ENCODE data around the gene FZD8.
"Not testable (repeated sequence)": the region's sequence is repeated elsewhere in the genome, so short reads cannot be mapped to it uniquely, and the experiment has no call there.

Gene FZD8, protein sequence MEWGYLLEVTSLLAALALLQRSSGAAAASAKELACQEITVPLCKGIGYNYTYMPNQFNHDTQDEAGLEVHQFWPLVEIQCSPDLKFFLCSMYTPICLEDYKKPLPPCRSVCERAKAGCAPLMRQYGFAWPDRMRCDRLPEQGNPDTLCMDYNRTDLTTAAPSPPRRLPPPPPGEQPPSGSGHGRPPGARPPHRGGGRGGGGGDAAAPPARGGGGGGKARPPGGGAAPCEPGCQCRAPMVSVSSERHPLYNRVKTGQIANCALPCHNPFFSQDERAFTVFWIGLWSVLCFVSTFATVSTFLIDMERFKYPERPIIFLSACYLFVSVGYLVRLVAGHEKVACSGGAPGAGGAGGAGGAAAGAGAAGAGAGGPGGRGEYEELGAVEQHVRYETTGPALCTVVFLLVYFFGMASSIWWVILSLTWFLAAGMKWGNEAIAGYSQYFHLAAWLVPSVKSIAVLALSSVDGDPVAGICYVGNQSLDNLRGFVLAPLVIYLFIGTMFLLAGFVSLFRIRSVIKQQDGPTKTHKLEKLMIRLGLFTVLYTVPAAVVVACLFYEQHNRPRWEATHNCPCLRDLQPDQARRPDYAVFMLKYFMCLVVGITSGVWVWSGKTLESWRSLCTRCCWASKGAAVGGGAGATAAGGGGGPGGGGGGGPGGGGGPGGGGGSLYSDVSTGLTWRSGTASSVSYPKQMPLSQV

DNA sequence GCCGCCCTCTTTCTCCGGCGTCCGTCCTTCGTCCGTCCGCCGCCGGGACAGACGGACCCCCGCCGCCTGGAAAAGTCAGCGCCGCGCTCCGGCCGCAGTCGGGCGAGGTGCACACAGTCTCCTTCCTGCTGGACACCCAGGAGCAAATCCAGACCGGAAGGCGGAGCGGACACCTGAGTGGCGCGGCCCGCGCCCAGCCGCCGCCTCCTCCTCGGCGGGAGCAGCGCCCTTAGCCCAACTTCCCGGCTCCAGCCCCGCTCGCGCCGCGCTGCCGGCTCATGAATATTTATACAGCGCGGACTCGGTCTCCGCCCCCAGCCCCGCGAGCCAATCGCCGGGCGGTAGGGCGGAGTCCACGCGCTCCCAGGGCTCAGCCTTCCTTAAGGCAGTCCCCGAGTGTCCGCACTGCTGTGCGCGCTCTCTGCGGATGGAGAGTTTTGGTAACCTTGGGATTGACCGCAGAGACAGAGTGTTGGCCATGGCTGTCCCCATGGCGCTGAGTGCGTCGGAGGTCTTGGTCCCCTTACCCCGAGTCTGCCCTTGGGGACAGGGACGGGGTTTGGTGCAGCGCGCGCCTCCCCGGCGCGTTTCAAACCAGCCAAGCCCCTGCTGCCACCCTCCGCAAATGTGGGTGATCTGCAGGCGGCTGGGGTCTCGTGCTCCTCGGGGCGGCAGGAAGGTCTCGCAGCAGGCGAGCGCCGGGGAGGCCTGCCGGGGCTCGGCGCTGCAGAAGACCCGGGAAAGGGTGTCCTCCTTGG is at the start of gene FZD8:
FZD8 (minus strand) TSS at position 262 of the 758 bp plus-strand sequence. CDS start 867 bp downstream, outside the sequence.
- peak; percentile 89 for DNase-seq (ENCODE audit: low read depth)

DNA sequence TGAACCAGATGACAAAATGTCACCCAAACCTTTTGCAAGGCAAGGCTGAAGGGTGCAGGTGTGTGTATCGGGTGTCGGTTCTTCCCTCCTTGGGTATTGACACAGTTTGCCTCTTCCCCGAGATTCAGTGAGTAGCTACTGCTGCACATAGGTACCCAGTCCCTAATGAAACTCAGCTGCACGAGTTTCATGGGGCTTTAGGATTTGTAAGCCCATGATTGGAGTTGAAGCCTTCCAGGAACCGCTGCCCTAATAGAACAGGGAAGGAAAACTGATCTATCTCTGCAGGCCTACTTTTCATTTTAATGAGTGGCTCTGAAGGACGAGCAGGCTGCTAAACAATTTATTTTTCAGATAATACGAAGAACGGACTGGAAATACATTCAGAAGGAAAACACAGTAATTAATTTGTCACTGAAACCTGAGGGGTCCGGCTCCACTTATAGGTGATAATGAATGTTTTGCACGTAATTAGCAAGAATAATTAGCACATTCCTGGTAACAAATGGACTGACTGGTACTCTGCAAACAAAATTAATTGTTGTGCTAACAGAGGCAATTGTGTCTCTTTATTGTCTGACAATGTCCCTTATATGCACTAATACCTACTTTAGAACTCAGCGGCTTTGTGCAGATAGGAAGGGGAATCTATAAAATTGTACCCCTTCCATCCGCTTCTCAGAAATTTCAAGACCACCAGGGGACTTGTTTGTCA is 49.6 kb upstream of the FZD8 start:
- DNase-seq (ENCODE audit: low read depth) = no peak

DNA sequence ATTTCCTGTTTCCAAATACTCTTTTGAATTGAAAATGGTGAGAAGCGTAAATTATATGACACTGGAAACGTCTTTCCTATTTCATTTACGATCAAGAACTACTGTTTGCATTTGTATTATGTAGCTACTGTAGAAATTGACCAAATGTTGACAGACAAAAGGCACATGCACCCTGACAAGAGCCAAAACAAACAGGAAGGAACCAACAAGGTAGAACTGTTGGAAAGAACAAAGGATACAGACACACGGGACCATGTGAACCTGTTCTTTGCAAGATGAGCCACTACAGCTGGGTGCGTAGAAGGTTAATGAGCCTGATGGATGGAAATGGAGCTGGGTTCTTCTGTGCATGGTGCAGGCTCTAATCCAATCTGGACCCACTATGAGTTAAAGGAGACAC is 48.4 kb upstream of the FZD8 start:
- DNase-seq (ENCODE audit: low read depth) = no peak

DNA sequence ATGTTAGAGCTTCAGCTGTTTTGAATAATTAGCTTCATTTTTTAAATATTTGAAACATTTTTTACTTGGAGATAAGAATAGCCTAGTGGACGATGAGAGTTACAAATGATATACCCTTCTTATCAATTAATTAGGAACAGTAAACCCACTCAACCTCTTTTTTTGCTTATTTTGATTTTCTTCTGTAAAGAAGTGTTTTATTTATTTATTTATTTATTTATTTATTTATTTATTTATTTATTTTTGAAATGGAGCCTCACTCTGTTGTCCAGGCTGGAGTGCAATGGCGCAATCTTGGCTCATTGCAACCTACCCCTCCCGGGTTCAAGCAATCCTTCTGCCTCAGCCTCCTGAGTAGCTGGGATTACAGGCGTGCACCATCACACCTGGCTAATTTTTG is 43.8 kb upstream of the FZD8 start:
- not testable (repeated sequence) for DNase-seq (ENCODE audit: low read depth)

DNA sequence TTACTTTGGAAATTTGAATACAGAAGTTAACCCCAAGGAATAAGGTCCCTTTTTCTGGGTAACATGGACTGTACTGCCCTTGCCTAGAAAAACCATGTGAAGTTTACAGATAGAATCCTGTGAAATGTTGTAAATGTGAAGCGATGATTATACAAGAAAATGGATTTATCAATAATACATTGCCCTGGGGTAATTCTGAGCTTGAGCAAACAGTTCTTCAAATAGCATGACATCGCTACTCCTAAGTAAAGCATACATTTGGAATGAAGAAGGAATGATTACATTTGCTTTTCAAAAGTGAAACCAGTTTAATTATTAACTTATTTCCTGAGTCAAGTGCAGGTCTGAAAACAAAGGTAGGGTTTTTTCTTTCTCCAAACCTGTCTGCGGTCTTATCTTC is 43.3 kb upstream of the FZD8 start:
- no peak for DNase-seq (ENCODE audit: low read depth)

DNA sequence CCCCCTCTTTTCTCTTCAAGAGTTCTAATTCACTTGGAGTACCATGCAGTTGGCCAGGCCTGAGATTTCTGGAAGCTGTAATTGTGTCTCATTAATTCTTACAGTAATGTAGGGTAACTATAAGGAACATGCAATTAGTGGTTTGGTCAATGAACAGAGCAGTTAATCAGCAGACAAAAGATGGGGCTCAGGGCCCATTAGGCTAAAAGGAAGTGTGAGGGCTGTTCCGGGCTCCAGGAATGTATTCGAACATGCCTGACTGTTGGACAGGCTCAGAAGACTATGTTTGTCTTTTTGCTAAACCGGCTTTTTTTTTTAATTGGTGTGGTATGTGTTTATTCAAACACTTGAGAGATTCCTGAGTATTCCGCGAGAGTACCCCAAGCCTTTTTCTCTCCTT is 42.5 kb upstream of the FZD8 start:
- no peak for DNase-seq (ENCODE audit: low read depth)

DNA sequence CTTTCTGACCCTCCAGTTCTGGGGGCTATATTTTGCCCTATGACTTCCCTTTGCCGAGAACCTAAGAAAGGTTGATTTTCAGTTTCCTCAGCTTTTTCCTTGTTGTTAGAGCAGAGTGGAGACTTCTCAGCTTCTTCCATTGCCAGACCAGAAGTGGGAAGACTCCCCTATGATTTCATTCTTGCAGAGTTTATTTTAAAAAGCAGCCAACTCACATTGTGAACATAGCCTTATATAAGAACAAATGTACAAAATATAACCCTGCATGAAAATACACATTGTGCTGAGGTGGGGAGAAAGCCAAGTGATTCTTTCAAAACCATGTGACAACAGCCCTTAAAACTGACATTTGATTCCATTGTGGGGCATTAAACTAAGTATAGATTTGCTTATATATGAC is 33.8 kb upstream of the FZD8 start:
- no peak for DNase-seq (ENCODE audit: low read depth)

DNA sequence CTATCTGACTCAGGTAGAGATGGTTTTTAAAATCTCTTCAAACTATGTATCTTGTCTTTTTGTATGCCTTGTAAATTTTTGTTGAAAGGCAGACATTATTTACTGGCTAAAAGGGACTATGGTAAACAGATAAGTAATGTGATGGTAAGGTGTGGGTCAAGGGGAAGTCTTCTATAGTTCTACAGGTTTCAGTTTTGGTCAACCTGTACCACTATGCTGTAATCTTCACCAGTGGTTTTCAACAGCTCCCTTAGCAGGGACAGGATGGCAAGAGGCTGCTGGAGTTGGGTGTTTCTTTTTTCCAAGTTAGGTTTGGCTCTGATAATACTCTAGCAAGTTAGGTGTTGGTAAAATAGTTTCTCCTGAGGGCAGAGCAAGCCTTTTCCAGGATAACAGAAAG is 32.7 kb upstream of the FZD8 start:
- DNase-seq (ENCODE audit: low read depth) = no peak

DNA sequence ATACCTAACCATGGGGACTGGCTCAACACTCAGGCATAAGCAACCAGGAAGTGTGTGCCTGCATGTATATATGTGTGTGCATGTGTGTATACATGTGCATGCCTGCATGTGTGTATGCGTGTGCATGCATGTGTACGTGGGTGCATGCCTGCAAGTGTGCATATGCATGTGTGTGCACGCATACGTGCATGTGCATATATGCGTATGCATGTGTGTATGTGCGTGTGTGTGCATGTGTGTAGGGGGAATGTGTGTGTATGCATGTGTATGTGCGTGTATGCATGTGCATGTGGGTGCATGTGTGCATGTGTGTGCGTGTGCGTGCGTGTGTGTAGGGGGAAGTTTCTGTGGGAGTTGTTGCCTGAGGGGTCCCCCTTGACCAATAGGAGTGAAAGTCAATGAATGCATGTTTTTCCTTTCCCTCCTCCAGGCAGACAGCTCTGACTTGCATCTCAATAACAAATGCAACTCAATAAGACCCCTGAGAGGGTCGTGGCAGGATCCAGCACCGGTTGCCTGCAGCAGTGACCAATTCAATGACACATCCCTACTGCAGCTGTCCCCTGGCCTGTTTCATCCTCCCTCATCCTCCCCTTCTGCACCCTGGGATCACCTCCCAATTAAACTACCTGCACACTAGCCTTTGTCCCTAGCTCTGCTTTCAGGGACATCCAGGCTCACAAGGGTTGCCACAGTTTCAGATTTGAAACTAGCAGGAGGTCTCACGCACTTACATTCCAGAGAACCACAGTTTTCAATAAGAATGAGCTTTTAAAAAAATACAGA is 27.0 kb upstream of the FZD8 start:
- no peak for DNase-seq (ENCODE audit: low read depth)

DNA sequence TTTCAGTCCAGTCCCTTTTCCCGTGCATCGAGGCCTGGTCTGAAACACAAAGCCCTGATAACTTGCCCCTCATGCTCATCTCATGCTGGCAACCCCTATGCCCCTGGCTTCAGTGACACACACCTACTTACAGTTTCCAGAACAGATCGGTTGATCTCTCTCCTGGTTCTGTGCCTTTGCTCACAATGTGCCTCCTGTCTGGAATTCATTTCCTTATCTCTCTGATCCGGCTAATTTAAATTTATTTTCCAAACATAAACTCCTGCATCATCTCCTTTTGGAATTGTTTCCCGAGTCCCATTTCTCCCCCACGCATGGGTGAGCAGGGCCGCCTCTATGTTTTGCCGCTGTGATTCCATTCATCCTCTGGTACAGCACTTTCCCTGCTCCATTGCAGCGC is 25.9 kb upstream of the FZD8 start:
- DNase-seq (ENCODE audit: low read depth) = no peak

DNA sequence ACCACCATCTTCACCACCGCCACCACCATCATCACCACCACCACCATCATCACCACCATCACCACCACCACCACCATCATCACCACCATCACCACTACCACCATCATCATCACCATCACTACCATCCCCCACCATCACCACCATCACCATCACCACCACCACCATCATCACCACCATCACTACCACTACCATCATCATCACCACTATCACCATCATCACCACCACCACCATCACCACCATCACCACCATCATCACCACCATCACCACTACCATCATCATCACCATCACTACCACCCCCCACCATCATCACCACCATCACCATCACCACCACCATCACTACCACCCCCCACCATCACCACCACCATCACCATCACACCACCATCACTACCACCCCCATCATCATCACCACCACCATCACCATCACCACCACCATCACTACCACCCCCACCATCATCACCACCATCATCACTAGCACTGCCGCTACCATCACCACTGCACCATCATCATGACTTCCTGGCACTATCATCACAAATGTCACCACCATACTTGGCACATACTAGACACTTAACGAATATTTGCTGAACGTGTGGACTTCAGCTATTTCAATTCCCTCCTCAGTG is 25.3 kb upstream of the FZD8 start:
- DNase-seq (ENCODE audit: low read depth) = no peak

DNA sequence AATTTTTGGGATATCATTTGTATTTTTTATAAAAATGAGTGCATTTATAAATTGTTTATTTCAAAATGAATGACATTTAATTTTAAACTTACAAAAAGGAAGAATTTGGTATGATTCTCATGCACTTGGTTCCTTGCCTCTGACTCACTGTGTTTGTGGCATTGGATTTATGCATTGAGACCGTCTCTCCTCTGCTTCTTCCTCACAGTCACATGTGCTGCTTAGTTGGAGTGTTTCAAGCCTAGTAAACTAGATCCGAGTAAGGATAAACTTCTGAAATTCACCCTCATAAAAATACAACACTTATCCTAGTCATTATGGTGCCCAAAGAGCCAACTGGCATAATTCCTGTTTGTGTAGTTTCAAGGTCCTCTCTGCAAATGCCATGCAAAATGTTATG is 19.1 kb upstream of the FZD8 start:
- peak; percentile 32 for DNase-seq (ENCODE audit: low read depth)

DNA sequence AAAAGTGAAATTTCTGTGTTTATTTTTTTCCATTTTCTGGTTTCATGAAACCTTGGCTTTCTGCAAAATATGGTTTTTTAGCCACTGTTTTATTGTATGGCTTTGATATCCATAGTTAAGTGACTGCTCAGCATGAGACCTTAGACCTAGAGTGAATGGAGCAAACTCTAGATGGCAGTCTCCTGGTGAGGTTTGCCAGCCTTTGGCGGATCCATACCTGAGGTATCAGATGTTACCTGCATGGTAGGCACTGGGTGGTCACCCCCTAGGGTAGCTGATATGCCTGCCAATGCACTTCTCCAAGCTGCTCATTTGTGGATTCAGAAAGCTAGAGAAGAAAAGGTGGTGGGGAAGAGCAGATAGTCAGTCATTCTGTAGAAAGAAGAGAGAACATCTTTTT is 17.4 kb upstream of the FZD8 start:
- DNase-seq (ENCODE audit: low read depth) = no peak

DNA sequence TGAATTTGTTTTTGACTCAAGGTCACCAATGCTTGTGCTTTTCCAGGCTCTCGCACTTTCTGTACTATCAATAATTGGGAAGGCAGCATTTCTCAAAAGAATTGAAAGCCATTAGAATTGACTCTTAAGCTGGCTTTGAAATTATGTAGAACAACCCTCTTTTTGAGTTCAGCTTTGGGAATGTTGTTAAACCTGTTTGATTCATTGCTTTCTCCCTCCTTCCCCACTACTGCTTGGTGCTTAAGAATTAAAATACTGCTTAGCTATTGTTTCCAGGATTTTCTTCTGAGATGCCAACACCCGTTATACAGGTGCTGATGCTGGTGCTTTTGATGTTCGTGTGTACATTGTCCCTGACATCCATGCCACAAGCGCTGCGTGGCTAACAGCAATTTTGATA is 15.5 kb upstream of the FZD8 start:
- DNase-seq (ENCODE audit: low read depth) = no peak

DNA sequence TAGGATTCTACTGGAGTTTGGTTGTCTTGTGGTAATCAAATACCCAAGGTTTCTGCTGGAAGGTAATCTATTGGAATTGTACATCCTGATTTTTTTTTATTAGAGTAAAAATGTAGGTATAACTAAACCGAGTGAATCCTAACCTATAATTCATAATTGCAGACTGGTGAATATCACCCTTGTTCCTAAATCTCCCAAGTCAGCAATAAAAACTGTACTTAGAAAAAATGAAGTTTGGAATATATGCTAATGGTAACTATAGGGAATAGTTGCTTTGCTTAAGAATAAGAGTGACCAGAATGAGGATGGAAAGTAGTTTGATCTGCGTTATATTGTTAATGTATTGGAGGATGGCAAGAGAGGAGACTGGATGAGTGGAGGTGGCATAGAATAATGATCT is 10.7 kb upstream of the FZD8 start:
- no peak for DNase-seq (ENCODE audit: low read depth)

DNA sequence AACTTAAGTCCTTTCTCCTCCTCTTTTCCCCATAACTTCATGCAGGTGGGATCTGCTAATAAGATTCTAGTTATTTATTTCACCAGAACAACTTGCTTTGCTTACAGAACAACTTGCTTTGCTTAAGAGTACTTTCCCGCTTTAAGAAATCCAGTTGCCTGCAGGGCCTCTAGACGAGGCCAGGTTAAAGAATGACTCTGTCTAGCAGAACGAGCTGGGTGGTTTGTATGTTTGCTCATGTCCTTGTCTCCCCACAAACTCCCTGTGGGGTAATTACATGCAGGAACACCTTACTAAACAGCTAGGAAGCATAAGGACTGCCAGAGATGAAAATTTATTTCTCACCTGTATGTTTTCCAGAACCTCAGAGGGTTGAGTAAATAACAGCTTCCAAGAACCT is 8.8 kb upstream of the FZD8 start:
- DNase-seq (ENCODE audit: low read depth) = no peak

DNA sequence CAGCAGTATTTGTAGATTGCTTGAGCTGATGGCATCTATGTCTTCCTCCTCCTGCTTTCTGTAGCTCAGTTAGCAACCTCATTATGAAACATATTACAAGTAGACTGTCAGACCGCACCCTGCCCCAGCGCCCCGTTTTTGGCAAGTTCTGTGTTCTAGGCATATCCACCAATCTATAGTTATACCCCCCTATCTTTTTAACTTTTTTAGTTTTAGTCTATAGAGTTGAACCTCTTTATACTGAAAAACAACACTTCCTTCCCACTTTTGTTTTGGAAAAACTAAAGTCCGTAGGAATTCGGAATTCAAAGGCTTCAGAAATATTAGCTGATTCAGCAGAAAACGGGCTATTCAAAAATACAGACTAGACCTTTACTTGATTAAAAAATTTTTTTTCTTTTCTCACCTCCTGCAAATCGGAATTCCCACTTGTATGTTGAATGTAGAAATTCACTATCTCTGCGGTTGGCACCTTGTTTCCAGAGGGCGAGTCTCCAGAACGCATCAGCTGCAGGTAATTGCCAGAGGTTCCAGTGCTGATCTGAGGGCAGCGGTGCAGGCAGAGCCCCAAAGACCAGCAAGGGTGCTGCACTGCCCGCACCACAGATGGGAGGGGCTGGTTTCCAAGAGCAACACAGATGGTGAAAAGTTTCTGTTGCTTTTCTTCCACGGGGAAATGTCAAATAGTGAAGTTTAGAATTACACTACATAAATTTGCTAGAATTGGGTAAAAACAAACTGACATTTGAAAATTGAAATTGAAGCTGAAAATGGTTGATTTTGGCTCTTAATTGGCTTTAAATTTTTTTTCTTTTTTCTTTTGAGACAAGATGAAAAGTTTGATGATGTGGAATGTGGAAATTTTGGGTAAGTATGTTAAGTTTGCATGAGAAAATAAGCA is 2.2 kb upstream of the FZD8 start:
- no peak for DNase-seq (ENCODE audit: low read depth)

DNA sequence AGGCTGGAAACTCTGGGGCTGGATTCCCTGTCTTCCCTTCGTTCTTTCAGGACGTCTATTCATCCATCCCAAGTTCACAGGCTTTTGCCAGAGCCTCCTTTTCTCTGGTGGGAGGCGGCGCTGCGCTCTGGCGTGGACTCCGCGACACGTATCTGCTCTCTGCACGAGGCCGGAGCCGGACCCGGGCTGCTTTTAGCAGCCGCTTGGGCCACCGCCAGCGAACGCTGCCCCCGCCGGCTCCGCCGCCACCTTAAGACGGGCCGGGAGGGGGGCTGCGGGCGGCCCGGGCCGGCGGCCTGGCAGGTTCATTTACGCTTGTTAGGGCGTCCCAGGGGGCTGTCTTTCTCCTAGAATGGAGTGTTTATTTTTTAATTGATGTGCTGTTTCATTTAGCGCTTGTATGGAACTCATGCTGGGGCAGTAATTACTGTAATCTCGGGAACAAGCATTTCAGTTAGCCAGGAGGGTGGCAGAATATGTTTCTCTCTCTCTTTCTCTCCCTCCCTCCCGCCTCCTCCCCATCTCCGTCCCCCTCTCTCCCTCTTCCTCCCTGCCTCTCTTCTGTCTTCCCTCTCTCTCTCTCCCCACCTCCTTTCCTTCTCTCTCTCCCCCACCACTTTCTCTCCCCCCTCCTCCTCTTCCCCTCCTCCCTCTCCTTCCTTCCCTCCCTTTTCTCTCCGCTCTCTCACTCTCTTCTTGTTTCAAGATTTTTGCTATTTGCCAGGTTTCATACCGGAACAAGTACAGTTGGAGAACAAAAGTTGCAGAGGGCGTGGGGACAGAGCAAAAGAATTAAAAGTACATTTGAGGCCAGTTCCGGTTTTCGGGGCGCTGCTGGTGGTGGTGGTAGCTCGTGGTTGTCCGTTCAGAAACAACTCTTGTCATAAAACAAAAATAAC is 1.3 kb upstream of the FZD8 start:
- DNase-seq (ENCODE audit: low read depth) = peak; percentile 64

DNA sequence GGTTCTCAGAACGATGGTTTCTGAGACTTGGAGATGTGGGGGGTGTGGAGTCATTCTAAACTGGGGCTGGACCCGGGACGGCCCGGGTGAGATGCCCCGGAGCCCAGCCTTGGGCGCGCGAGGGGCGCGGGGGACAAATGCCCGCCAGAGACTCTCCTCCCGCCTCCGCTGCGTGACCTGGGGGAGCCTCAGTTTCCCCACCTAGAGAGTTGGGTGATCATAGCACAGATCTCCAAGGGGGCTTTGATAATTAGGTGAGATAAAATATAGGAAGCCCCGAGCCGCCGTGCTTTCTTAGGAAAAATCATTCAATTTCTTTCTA is 658 bp upstream of the FZD8 start:
- DNase-seq (ENCODE audit: low read depth) = no peak

All from EH (cell line).